CD4-positive, alpha-beta T cell treated with Interleukin-4 for 1 hour (primary cell): ENCODE measurements around the gene ANKRD49.

Source experiments
- DNase-seq, 2 donors: peaks; one replicate each; pipeline ENCODE4 v3.0.0-alpha.2; 2020 to 2022

The ANKRD49 gene

DNA sequence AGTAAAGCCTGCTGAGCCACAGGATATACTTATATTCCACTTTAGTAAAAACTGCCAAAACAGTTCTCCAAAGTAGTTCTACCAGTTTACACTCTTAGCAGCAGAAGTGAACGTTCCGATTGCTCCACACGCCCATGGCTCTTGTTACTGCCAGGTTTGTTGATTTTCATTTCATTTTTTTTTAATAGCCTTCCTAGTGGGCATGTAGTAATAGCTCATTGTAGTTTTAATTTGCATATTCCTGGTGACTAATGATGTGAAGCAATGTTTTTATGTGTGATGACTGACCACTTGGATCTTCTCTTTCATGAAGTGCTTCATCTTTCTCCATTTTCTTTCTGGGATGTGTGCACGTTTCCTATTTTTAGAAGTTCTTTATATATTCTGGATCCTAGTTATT lies 13.7 kb downstream of the ANKRD49 start:
- DNase-seq: no peak

DNA sequence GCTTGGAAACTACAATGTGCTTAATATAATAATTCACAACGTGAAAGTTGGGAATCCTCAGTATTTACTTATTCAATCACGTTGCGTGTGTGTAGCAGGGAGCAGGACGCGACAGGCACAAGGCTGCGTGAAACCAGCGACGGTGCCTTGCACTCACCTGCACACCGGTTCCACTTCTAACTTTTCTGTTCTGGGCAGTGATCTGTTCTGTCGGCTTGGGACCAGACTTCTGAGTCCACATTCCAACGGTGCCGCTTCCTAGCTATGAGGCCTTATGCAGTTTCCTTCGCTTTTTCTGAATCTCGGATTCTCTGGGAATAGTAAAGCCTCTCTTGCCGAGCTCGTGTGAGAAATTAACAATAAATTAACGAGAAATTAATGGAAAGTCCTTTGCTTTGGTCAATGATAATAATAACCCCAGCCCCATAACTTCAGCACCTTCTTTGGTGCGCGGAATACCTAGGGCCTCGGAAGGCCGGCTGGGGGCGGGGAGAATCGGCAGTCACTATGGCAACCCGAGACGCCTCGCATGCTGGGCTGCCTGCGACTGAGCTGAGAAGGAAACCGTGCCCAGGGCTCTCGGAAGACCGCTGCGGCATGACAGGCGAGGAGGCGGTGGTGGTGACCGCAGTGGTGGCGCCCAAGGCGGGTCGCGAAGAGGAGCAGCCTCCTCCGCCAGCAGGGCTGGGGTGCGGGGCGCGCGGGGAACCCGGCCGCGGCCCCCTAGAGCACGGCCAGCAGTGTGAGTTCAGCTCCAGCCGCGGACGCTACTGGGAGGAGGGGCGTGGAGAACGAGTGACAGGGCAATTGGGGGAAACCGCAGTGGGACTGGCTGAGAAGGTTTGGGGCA lies 18.4 kb downstream of the ANKRD49 start, which contains the start of gene C11orf97:
C11orf97 (plus strand) TSS at position 530 of the 850 bp plus-strand sequence; CDS start at position 598, 68 bp downstream.
- DNase-seq: peak; percentile 59 to 63

DNA sequence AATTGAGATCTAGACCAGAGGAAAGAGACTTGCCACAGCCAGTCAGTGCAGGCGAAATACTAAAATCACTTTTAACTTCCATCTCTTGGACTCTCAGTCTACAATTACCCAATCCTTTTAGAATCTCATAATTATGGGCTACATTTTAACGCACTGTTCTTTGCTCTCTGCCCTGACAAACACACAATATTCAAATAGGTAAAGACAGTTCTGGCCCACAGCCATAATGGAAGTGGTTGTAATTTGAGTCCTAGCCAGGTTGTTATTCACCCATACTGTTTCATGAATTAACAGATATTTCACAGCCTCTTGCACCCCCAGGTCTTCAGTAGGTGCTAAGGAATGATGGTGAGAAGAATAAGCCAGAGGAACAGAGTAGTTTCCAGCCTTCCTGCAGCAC lies 19.3 kb downstream of the ANKRD49 start:
- no peak for DNase-seq

DNA sequence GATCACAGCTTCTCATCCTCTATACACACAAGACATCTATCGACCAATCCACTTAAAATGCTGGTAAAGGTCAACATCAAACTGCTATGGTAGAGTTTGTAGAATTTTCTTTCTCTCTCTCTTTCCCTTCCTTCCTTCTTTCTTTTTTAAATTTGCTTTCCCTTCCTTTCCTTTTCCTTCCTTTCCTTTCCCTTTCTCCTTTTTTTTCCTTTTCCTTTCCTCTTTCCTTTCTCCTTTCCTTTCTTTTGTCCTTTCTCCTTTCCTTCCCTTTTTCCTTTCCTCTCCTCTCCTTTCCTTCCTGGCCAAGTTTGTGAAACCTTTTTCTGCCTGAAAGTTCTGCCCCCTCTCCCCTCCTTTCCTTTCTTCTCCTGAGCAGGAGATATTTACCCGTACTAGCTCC lies 21.6 kb downstream of the ANKRD49 start:
- no peak for DNase-seq

DNA sequence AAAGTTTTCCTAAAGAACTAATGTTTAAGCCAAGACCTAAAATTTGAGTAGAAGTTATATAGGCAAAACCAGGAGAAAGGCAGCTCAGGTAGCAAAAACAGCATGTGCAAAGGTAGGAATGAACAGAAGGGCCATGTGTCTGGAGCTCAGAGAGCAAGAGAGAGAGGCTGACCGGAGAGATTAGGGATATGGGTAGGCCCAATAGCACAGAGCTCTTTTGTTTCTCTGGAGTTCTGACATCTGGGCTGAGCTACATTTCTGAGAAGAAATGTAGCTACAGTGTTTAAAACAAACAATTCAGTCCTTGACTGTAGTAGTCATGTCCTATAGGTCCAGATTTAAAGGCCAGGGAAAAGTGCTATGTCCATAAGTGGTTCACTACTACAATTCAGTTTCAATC lies 22.9 kb downstream of the ANKRD49 start:
- no peak for DNase-seq

DNA sequence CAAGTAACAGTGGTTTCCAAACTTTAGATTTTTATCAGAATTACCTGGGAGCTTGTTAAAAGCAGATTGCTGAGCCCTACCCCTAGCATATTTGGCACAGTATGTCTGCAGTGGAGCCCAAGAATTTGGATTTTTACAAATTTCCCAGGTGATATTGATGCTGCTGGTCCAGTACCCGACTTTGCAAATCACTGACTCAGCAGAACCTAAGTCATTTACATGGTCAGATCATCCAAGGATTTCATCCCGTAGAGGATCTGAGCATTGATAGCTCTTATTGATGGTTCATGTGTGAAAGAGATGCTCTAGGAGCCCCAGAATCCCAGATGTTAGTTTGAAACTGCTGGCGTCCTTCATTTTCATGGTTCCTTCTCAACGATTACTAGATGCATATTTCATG lies 24.5 kb downstream of the ANKRD49 start:
- no peak for DNase-seq

DNA sequence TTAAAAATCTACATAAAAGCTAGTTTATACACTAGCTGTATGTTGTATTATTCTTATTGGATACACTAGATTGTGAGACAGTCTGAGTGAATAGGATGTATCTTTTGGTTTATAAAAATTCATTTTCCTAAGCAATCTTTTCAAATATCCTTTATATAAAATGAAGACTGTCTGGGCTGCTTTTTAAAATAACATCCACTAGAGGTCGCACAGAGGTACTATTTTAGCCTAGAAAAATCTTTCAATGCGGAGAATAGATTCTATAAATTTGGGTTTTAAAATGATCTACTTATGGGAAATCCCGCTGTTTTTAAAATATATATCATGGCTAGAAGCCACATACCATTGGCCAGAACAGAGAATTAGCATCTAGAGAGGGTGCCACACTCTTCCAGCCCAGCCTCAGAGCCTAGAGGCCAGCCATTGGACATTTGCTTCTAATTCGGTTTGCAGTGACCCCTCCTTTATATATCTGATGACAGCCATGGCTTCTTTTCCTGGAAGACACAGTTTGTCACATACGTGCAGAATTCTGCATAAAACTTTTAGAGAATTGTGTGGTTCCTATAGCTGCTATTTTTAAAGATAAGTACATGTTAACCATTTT lies 25.8 kb downstream of the ANKRD49 start:
- peak in 1 of 2 donors; percentile 49 for DNase-seq

DNA sequence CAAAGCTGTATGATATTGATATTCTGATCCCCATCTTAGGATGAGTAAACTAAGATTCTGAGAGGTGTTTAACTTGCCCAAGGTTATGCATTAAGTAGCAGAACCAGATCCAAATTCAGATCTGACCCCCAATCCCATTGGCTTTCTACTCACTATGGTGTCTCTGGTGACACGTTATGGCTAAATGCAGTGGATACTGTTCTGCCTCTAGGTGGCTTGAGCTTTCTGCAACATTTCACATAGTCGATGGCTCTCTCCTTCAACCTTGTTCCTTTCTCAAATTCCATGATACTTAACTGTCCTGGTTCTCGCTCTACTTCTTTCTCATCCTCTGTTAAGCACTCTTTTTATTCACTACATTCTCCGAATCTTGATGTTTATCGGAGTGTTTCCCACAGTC lies 27.9 kb downstream of the ANKRD49 start:
- DNase-seq: no peak

DNA sequence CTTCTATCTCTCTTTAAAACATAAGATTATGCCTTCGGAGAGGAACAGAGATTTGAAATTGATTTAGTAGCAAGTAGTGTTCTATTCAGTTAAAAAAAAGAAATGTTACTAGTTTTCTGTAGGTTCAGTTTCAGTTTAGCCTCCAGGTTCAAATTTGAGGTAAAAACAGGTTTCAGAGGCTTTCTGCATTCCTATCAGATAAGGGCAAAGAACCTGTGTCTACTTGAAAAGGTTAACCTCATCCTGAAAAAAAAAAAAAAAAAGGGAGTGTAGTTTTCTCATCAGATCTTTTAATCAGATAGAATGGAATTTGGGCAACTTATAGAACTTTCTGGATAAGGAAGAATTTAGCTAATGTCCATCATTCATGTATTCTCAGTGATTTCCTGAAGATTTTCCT lies 30.6 kb downstream of the ANKRD49 start:
- no peak for DNase-seq

DNA sequence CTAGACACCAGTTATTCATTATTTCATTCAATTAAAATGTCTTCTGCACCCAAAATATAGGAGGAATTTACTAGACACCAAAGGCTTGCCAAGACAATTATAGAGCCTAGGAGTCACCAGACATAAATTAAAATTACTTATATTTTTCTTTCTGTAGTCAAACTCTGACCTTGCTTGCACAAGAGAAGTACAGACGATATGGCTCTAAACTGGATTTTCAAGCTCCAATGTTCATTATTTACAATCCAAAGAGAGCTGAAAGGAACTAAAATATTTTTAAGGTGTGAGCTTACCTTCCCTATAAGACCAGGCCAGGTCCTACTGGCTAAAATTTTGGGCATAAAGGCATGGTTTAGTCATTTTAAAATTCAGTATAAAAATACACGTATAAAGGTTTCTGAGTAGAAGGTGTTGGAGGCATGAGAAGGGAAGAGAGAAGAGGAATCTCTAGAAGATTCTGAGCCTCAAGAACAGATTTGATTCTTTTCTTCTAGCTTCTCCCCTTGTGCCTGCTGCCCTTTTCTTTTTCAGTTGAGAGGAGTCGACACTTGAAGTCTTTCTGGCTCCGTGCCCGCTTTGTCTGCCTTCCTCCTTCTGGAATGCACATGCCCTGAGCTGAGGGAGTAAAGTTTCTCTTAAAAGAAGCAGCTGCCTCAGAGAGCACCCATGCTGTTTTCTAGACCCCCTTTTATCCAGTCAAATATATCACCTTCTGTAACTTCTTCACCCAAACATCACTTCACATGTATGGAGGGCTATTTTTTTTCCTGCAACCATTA lies 32.0 kb downstream of the ANKRD49 start:
- DNase-seq: no peak

DNA sequence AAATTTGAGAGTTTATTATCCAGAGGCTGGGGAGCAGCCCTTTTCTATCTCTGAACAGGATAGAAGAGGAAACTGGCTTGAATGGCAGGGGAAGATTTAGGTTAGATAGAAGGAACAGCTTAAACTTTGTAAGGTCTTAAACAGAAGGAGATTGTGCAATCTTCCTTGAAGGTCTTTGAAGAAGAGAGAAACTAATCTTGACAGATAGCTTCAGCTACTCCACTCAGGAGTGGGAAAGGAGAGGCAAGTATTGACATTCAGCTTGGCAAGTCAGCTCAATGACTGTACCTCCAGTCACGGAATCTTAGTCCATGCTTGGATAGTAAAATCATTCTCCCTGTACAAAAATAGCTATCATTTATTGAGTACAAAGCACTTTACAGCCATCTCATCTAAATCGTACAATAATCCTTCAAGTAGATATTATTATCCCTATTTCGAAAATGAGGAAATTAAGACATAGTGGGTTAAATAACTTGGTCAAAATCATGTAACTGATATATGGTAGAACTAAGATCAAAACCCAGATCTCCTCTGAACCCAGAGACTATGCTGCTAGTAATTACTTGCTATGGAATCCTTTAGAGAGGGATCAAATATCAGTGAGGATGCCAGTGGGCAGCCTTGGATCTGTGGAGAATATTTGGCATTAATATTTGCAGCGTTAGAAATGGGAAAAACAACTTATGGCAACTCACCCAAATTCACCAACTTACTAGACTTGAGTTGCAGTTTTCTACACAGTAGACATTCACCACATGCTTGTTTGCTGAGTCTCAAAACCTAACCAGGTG lies 33.1 kb downstream of the ANKRD49 start:
- no peak for DNase-seq

DNA sequence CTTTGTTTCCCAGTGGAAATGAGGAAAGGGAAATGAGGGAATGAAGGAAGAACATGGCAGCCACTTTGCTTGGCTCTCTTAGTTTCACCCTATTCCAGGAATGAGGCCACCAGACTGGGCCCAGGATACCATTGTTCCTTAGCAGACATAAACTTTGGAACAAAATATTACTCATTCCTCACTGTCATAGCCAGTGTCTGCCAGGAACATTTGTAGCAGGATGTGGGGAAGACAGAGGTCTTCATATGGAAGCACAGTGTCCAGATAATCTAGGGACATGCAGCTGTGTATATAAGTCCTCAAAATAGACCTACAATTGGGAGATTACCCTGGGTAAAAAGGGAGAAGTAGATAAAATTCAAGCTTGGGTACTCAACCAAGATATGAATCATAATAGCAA lies 34.8 kb downstream of the ANKRD49 start:
- no peak for DNase-seq

DNA sequence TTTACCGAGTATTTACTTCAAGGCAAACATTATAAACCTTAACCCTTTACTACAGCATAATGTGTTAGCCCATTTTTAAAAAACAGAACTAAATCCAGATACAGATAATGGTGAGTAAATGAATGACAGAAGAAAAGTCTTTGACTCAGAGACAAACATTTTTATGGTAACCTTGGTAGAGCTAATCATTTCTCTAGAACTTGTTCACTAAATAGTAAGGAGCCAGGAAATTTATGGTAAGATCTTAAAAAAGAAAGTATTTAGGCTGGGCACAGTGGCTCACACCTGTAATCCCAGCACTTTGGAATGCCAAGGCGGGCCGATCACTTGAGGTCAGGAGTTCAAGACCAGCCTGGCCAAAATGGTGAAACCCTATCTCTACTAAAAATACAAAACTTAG lies 38.4 kb downstream of the ANKRD49 start:
- DNase-seq: no peak

DNA sequence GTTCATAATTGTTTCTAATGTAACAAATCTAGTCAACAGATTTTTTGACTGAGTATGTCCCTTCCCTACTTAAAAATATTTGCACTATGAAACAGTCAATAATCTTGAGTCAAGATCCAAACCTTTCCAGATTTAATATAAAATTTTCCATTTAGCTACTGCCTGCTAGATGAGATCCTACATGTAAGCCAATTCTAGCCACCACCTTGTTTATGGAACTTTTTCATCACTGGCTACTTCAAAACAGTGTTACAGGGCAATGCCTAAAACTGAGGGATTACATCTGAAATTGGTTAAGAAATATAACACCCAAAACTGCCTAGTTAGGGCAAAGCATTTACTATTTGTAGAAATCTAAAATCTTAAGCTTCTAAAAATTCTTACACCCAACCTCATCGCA lies 39.4 kb downstream of the ANKRD49 start:
- DNase-seq: no peak

DNA sequence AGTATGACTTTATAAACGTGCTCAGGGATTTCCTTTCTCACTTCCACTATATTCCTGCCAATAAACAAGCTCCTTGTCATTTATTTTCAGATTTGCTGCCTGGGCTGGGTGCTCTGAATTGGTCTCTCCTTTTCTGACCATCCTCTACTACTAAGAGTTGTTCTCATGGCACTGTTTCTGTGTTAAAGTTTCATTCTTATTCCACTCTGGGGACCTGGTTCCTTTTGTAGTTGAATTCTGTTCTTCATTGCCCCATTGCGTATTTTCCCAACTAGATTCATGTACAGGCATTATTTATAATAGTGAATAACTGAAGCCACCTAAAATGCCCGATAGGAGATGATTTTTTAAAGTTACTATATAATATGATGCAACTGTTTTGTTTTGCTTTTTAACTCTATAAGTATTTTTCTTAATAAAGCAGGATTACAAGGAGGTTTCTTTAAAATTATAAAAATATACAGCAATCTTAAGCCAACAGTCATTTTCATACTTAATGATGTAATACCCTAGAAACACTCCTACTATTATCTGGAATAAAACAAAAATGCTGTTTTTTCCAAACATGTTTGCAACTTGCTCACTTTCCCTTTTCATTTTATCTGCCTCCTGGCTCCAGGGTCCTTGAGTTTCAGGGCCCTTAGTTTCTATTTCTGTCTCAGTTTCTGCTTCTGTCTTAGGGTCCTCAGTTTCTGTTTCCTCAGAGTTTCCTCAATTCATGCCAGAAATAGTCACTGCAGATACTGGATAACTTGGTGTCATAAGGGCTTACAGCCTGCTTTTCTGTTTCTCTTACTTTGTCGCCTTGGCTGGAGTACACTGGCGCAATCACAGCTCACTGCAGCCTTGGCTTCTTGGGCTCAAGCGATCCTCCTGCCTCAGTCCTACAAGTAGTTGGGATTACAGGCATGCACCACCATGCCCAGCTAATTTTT lies 40.2 kb downstream of the ANKRD49 start:
- no peak for DNase-seq

DNA sequence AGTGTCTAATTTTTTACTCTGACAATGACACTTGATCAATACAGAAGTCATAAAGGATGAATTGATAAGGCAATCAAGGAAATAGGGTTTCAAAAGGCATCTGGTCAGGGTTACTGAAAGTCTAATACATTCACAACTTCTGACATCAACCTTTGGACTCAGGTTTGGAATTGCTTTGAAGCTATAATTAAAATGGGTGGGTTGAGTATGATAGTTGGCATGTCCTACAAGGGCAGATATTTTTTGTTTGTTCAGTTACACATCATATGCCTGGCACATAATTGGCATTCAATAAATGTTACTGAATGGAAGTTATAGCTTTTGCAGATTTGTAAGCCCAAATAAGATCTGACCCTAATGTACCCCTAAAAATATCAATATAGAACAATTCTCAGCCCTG lies 42.6 kb downstream of the ANKRD49 start:
- DNase-seq: no peak

DNA sequence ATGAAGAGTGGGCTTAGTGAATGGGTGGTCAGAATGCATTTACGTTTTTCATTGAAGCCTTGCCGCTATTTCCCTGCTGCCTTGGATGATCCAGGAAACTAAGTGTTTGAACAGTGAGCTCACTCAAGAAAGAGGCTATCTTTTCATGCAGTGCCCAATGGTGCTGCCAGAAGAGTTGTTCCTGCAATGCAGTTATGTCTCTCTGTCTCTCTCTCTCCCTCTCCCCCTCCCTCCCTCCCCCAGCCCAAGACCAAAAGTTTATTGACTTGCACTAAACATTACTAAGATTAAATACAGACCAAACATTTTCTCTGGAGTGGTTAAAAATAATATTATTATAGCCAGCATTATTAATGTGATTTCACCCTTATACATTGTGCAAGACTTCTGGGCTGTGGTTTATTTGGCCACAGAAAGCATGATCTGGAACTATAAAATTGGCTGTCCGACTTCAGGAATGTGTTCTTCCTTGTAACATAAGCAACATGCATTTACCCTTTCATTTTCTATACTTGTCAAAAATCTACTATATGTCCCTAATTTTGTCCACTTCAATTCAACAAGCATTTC lies 43.3 kb downstream of the ANKRD49 start:
- DNase-seq: no peak

DNA sequence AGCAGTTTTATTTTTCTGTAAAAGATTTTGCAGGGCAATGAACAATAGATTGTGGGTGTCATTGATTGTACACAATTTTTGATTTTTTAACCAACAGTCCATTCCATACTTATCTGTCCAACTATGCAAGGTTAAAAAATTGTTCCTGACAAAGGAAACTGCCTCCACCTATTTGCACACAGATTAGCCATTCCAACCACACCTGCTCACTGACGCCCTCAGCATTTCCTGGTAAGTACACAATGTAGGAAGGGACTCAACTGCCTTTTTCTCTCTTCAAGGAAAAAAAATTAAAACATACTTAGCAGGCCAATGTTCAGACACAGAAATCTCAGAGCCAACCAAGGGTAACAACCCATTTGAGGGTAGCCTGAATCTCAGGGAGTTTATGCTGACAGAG lies 45.6 kb downstream of the ANKRD49 start:
- no peak for DNase-seq

DNA sequence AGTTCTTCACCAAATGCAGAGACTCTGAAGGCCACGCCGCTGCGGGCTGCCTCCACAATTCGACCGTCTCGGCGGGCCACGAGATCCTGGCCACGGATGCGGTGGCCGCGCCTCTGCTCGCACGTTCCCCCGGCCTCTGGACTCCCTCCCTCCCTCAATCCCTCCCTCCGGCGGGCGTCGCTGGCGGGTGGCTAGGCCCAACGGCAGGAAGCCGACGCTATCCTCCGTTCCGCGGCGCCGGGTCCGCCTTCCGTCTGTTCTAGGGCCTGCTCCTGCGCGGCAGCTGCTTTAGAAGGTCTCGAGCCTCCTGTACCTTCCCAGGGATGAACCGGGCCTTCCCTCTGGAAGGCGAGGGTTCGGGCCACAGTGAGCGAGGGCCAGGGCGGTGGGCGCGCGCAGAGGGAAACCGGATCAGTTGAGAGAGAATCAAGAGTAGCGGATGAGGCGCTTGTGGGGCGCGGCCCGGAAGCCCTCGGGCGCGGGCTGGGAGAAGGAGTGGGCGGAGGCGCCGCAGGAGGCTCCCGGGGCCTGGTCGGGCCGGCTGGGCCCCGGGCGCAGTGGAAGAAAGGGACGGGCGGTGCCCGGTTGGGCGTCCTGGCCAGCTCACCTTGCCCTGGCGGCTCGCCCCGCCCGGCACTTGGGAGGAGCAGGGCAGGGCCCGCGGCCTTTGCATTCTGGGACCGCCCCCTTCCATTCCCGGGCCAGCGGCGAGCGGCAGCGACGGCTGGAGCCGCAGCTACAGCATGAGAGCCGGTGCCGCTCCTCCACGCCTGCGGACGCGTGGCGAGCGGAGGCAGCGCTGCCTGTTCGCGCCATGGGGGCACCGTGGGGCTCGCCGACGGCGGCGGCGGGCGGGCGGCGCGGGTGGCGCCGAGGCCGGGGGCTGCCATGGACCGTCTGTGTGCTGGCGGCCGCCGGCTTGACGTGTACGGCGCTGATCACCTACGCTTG lies 50.2 kb downstream of the ANKRD49 start, which contains the start of gene FUT4:
FUT4 (plus strand) TSS at position 227 of the 951 bp plus-strand sequence; CDS start at position 440, 213 bp downstream.
- peak; percentile 66 to 68 for DNase-seq
